GM12874 (cell line): ENCODE data around the gene CDC73.

ENCODE experiments used
- CTCF ChIP-seq: IDR thresholded peaks from 2 replicates; pipeline ENCODE4 v1.5.1; 2011; ENCODE audit warnings: low read depth, mild to moderate bottlenecking, control low read depth, low read length, moderate library complexity; ENCODE audit not compliant: insufficient read depth

Gene CDC73

DNA sequence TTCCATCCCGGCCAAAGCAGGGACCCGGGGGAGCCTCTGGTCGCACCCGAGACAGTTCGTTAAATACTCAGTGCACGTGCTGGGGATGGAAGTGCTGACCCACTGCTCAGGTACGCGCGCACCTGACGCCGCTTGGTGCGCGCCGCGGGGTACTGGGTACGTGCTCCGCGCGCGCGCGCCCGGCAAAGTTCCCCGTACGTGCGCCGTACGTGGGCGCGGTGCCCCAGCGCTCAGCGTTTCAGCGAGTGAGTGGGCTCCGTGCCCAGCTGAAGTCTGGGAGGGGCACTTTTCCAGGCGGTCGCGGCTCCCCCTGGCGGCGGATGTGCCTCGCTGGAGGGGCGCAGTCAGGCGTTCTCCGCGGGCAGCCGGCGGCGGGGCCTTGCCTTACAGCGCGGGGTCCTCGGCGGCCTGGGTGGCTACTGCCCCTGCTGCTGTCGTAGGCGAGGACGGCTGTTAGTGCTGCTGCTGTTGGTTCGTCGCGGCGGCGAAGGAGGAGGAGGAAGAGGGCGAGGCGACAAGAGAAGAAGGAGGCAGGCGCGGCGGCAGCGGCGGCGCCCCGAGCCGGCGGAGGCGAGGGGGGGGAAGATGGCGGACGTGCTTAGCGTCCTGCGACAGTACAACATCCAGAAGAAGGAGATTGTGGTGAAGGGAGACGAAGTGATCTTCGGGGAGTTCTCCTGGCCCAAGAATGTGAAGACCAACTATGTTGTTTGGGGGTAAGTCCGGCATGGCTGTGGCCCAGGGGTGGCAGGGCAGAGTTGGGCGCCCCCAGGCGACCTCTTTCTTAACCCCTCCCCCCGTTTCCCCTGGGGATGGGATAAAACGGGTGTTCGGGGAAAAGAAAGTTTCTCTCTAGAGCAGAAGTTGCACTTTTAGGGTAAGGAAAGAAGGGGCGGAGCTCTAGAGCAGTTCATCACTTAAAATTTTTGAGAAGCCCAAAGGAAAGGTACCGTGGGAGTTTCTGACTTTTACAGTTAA, at the start of gene CDC73:
Gene CDC73, plus strand, starts transcription at position 416 of the 978 bp plus-strand sequence. Its CDS starts 170 bp downstream, at position 586.
- TF ChIP-seq CTCF: peak; percentile 94

GRCh38 chr1:193077991-193078390, 43.8 kb upstream of the CDC73 start:
- TF ChIP-seq CTCF: no peak

DNA sequence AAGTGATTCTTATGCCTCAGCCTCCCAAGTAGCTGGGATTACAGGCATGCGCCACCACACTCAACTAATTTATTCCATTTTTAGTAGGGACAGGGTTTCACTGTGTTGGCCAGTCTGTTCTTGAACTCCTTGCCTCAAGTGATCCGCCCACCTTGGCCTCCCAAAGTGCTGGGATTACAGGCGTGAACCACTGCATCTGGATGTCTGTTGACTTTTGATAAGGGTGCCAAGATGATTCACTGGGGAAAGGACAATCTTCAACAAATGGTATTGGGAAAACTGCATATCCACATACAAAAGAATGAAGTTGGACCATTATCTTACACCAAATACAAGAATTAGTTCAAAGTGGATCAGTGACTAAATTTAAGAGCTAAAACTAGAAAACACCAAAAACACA, 42.6 kb upstream of the CDC73 start:
- TF ChIP-seq CTCF: no peak

- TF ChIP-seq CTCF: no peak
Observed at GRCh38 chr1:193083365-193084088, 38.3 kb upstream of the CDC73 start.

GRCh38 chr1:193085263-193085662, 36.6 kb upstream of the CDC73 start:
- TF ChIP-seq CTCF: no peak

DNA sequence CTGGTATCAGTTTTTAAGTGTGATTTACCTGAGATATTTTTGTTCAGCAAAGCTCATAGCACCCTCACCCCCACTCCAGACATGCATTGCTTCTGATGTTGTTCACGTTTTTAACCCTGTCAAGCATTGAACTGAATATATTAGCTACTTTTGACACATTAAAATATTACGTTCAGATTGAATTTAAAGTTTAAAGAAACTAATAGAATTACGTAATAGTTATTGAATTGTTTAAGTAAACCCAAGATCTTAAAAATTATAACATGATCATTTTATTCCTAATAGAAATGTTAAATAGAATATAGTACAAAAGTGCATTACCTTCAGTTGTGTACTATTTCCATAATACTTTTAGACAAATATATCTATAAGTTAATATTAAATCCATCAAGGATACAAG, 35.5 kb upstream of the CDC73 start:
- no peak for TF ChIP-seq CTCF

GRCh38 chr1:193087893-193088292, 33.9 kb upstream of the CDC73 start:
- TF ChIP-seq CTCF: no peak
